Sciatic nerve (tissue), 2 donors: ENCODE data around the gene CCDC40. TPM values are rescaled to one million over a fixed set of nuclear protein-coding genes. Genes with fewer than 3 reads are reported as not detected.

Source experiments
- ATAC-seq: fragments of 200-7000 bp; cut with Tn5 transposase; one replicate; pipeline ENCODE4 v1.9.1; 2020; ENCODE audit warnings: mild to moderate bottlenecking, moderate library complexity
- DNase-seq: peaks from one replicate; pipeline ENCODE4 v3.0.0-alpha.2; 2020; ENCODE audit warnings: low spot score
- intact Hi-C: fragments of 100-400 bp; cut with DNase I; formaldehyde crosslinking; loops from one replicate; pipeline ENCODE4 v1.14.2; 2022
- total RNA-seq: library from RNA; stranded (reverse); fragmentation: NEBNext Ultra II Directional; extraction: Animal tissue kit (Norgen Biotek cat#: 25700); gene quantifications from one replicate; pipeline ENCODE4 v1.2.1, GENCODE V29; 2021
- donor health status: DM: no; HTN: no; CAD: no.
- donor health status: DM: no; HTN: no; CAD: no.

CCDC40 gene
- total RNA-seq, 1 donor from 2014 or later = 12.6 TPM

DNA sequence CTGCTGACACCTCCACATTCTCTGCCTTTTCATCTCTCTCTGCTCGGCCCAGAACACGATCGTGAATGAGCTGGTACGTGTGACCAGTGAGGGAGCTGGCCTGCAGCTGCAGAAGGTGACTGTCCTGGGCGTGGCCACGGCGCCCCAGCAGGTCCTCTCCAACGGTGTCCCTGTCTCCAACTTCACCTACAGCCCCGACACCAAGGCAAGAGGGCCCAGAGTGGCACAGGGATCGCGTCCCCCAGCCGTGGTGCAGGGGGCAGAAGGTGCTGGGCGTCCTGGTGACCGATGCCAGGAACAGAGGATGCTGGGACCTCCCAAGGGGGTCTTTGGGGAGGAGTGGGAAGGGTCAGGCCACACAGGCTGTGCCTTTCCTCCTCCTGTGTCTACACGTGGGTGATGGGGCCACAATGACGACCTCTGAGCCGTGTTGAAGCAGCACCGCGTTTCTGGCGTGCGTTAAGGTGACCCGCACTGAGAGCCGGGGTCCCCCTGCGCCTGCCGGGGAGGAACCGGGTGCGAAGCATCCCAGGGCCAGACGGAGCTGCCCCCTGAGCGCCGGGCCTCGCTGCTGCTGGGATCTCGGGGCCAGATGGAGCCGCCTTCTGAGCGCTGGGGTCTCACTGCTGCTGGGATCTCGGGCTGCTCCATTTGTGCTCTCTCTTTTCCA lies 82.3 kb downstream of the CCDC40 start:
- intact Hi-C loops = no loop called here
- ATAC-seq (no peak), DNase-seq (peak; percentile 53)

DNA sequence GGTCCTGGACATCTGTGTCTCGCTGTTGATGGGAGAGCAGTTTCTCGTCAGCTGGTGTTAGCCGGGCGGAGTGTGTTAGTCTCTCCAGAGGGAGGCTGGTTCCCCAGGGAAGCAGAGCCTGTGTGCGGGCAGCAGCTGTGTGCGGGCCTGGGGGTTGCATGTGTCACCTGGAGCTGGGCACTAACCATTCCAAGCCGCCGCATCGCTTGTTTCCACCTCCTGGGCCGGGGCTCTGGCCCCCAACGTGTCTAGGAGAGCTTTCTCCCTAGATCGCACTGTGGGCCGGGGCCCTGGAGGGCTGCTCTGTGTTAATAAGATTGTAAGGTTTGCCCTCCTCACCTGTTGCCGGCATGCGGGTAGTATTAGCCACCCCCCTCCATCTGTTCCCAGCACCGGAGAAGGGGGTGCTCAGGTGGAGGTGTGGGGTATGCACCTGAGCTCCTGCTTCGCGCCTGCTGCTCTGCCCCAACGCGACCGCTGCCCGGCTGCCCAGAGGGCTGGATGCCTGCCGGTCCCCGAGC lies 82.9 kb downstream of the CCDC40 start:
- intact Hi-C loops = no loop called here
- ATAC-seq (no peak), DNase-seq (peak; percentile 48)

DNA sequence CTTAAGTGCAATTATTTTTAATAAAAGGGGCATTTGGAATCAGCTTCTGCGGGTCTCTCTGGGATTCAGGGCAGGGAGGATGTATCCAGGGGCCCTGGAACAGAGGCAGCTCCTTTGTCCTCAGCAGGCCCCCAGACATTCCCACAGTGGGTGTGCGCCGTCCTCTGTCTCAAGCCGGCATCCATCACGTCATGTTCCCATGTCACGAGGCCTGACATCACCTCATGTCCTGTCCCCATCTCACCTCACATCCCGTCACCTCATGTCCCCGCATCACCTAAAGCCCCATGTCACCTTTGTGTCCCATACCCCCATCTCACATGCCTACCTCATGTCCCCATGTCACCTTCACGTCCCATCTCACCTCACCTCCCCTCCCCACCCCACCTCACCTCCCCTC lies 83.4 kb downstream of the CCDC40 start:
- no peak for ATAC-seq
- intact Hi-C loops = no loop called here
- peak; percentile 39 for DNase-seq

DNA sequence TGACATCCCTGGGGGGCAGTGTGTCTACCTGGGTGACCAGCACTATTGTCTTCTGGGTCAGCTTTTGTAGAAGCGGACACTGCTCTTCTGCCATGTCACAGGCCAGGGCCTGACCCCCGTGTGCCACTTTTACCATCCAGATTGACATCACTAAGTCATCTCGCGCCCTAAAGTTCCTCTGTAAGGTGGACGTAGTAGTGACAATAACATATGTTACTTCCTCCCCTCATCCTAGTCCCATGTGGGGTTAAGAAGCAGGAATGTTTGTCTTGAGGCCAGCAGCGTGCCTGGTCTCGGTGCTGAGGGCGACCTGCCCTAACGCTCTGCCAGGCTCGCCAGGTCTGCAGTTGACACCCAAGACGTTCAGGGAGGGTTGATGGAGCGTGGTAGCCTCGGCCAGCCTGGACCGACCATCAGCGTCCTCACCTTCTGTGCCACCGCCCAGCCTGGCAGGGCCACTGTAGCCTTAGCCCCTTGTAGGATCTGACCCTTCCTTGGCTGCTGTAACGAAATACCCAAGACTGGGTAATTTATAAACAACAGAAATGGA lies 85.7 kb downstream of the CCDC40 start:
- intact Hi-C loops = no loop called here
- DNase-seq (peak; percentile 51), ATAC-seq (no peak)

- peak; percentile 25 for DNase-seq
- intact Hi-C loops = no loop called here
- ATAC-seq = no peak
Observed at GRCh38 chr17:80122926-80123505, 86.6 kb downstream of the CCDC40 start.

DNA sequence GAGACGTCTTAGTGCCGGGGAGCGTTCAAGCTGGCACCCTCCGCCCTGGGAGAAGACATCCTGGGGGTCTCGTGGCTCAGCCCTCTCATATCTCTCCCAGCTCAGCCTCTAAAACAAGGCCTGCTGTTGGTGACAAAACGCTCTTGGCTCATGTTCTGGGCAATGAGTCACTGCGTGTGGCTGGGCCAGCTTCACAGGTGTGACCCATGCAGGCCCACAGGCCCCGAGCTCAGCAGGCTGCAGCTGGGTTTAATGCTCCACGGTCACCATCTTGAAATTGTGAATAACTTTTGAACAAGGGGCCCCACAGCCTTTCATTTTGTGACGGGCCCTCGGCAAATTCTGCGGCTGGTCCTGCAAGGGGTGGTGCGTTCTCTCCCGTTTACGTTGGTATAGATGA lies 87.3 kb downstream of the CCDC40 start:
- DNase-seq (peak; percentile 45), ATAC-seq (no peak)
- intact Hi-C loops = no loop called here

GRCh38 chr17:80124351-80124981 lies 88.0 kb downstream of the CCDC40 start:
- DNase-seq (peak; percentile 52), ATAC-seq (peak; percentile 8)
- intact Hi-C loops = no loop called here

DNA sequence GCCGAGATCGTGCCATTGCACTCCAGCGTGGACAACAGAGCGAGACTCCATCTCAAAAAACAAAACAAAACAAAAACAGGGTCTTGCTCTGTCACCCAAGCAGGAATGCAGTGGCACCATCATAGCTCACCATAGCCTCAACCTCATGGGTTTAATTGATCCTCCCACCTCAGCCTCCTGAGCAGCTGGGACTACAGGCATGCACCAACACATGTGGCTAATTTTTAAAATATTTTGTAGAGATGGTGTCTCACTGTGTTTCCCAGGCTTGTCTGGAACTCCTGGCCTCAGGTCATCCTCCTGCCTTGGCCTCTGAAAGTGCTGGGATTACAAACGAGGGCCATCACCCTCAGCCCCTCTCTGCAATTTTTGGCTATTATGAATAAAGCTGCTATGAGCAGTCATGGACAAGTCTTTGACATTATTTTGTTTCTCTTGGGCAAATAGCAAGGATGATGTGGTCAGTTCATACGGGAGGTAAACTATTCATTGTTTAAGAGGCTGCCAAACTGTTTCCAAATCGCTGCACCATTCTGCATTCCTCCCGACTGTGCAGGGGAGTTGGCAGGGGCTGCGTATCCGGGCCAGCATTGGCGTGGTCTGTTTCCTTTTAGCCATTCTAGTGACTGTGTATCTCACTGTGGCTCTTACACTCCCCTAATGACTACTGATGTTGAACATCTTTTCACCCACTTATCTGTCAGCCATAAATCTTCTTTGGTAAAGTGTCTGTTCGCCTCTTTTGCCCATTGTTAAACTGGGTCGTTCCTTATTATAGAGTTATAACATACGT lies 89.4 kb downstream of the CCDC40 start:
- no peak for DNase-seq

GRCh38 chr17:80126449-80126715 lies 89.9 kb downstream of the CCDC40 start:
- intact Hi-C loops = no loop called here
- peak; percentile 19 for ATAC-seq
- no peak for DNase-seq

More for the DNA sequence above, 89.4 kb downstream of the CCDC40 start:
- peak; percentile 79 for ATAC-seq
- intact Hi-C loops = no loop called here

- intact Hi-C loops = no loop called here
- DNase-seq (no peak), ATAC-seq (no peak)
Observed at GRCh38 chr17:80129006-80129565, 92.6 kb downstream of the CCDC40 start.

DNA sequence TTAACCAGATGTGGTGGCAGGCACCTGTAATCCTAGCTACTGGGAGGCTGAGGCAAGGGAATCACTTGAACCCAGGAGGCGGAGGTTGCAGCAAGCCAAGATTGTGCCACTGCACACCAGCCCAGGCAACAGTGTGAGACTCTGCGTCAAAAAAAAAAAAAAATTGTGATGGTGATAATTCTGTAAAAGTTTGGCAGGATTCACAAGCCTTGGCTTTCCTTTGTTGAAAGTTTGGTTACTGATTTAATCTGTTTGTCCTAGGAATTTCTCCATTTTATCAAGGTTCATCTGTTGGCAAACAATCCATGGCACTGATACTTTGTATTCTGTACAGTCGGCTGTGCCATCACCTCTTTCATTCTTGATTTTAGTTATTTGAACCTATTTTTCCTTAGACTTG lies 94.5 kb downstream of the CCDC40 start:
- peak; percentile 17 for DNase-seq
- ATAC-seq = no peak
- intact Hi-C loops = no loop called here

DNA sequence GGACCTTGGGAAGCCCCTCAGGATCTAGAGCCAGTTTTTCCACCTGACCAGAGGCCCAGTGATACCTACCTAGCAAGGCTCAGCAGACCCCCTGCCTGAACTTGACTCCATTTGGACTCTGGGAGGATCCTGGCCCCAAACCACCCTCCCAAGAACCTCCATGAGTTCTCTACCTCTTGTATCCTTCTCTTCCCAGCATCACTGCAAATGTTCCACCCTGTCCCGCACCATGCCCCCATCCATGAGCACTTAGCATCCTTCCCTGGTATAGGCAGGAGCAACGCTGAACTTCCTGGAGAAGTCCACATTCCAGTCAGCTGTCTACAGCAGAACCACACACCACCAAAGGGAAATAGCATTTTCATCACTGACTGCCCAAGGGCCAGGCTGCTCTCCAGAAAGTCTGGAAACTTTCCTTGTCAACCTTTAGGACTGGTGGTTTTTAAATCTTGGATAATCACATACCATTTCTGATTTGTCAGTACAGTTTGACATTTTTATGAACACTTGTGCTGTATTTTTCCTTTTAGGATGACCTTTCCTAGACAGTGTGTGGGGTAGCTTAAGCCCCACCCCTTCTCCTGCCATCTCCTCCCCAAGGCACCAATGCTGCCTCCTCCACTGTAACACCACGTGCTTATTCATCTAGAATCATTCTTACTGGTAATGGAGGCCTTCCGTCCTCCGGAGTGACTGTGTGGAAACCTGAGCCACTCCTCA lies 96.6 kb downstream of the CCDC40 start:
- intact Hi-C loops = no loop called here
- ATAC-seq (peak; percentile 30), DNase-seq (no peak)

DNA sequence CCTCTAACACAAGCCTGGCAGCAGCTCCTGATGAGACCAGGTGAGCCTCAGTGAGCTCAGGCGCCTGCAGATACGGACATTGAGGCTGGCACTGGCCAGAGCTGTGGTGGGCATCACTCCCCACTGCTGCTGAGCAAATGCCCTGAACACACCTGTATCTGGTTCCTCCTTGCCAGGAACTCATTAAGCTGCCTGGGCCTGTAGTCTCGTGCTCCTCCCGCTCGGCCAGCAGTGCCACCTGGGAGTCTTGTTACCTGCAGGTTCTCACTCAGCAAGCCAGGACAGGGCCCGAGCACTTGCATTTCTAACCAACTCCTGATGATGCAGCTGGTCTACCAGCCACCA lies 97.2 kb downstream of the CCDC40 start:
- ATAC-seq = peak; percentile 17
- intact Hi-C loops = no loop called here
- DNase-seq = no peak

DNA sequence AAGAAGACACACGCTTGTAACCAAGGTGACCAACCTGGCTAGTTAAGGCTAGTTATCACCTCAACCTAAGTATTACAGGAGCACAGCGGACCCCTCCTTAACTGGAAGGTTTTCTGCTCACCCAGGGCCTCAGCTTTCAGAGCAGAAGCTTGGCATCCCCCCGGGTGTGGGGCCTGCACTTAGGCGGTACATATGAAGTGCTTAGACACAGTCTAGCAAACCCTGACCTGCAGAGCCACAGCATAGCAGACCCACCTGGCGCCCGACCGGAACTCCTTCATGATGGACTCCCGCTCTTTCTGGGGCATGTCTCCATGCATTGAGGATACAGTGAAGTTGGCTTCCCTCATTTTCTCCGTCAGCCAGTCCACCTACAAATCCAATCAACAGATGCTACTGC lies 100.7 kb downstream of the CCDC40 start:
- intact Hi-C loops = no loop called here
- ATAC-seq = no peak
- DNase-seq = no peak

- no peak for ATAC-seq
- DNase-seq = no peak
- intact Hi-C loops = no loop called here
Observed at GRCh38 chr17:80138856-80139426, 102.5 kb downstream of the CCDC40 start.

- ATAC-seq (no peak), DNase-seq (peak; percentile 27)
- intact Hi-C loops = no loop called here
Observed at GRCh38 chr17:80141463-80142165, 105.2 kb downstream of the CCDC40 start.

GRCh38 chr17:80142929-80143328 lies 106.5 kb downstream of the CCDC40 start:
- DNase-seq = peak; percentile 15
- intact Hi-C loops = no loop called here
- ATAC-seq = no peak
